B cell (primary cell): ENCODE measurements around the gene FAM120AOS. TPM values are rescaled to one million over a fixed set of nuclear protein-coding genes. Genes with fewer than 3 reads are reported as not detected.

Experiments
- ATAC-seq: fragments of 200-7000 bp; cut with Tn5 transposase; one replicate; pipeline ENCODE4 v1.10.0; 2021; ENCODE audit warnings: low read depth, mild to moderate bottlenecking, moderate number of reproducible peaks, moderate library complexity
- CTCF ChIA-PET: fragments of 350-600 bp; sonication (Branson Sonifier 250); formaldehyde crosslinking; loops from one replicate; lab custom pipeline; 2021; ENCODE audit warnings: antibody characterized with exemption, inconsistent platforms; lab: Charles Lee
- POLR2A ChIA-PET: fragments of 350-600 bp; sonication (Branson Sonifier 250); formaldehyde crosslinking; loops from one replicate; lab custom pipeline; 2021; ENCODE audit warnings: antibody characterized with exemption; lab: Charles Lee
- DNase-seq: peaks from one replicate; pipeline ENCODE4 v3.0.0; 2013
- H2AFZ ChIP-seq: 2 replicates; pipeline ENCODE4 v1.6.1; 2012; ENCODE audit warnings: mild to moderate bottlenecking, low read depth, low read length; ENCODE audit not compliant: insufficient read depth, poor library complexity, severe bottlenecking
- H3K27ac ChIP-seq, 2 donors: 1 replicate in 1 of 2; 2 replicates in 1 of 2; pipeline ENCODE4 v1.5.1; 2012 to 2013; ENCODE audit warnings: low read length in 2 of 2, mild to moderate bottlenecking in 2 of 2, moderate library complexity in 1 of 2
- H3K27me3 ChIP-seq, 4 experiments: fragments of 200-600 bp in 1 of 4; sonication (generic) in 1 of 4; replicated peaks in 1 of 4; 1 replicate in 2 of 4; 2 replicates in 2 of 4; pipeline versions ENCODE4 v1.6.1 to v1.7.0; 2013 to 2016; ENCODE audit warnings: low read length in 3 of 4, mild to moderate bottlenecking in 2 of 4, mixed read lengths in 1 of 4, moderate library complexity in 1 of 4; ENCODE audit not compliant: insufficient read depth in 4 of 4, control insufficient read depth in 3 of 4; ENCODE audit errors: control extremely low read depth in 1 of 4
- H3K36me3 ChIP-seq, 2 experiments: replicated peaks in 1 of 2; 1 replicate in 1 of 2; 2 replicates in 1 of 2; pipeline versions ENCODE4 v1.6.1 to v1.7.1; 2013; ENCODE audit warnings: low read length in 1 of 2; ENCODE audit not compliant: insufficient read depth in 2 of 2, control insufficient read depth in 1 of 2; ENCODE audit errors: control extremely low read depth in 1 of 2, extremely low read depth in 1 of 2
- H3K4me1 ChIP-seq, 2 donors: fragments of 200-600 bp in 1 of 2; sonication (generic) in 1 of 2; 1 replicate in 1 of 2; 2 replicates in 1 of 2; pipeline versions ENCODE4 v1.5.1 to v1.6.1; 2013 to 2017; ENCODE audit warnings: low read length in 2 of 2; ENCODE audit not compliant: control insufficient read depth in 2 of 2, insufficient read depth in 2 of 2
- H3K4me2 ChIP-seq: replicated peaks from 2 replicates; pipeline ENCODE3; 2012; ENCODE audit warnings: mild to moderate bottlenecking, low read depth, low read length; ENCODE audit not compliant: poor library complexity, severe bottlenecking
- H3K4me3 ChIP-seq, 5 experiments: fragments of 200-600 bp in 1 of 5; sonication (generic) in 1 of 5; 1 replicate in 3 of 5; 2 replicates in 2 of 5; pipeline versions ENCODE4 v1.5.1 to v1.7.0; 2011 to 2016; ENCODE audit warnings: low read length in 4 of 5, mild to moderate bottlenecking in 4 of 5, low read depth in 2 of 5, control low read depth in 1 of 5, moderate library complexity in 1 of 5; ENCODE audit not compliant: insufficient read depth in 1 of 5; ENCODE audit errors: control extremely low read depth in 1 of 5, extremely low read depth in 1 of 5
- H3K79me2 ChIP-seq: fragments of 200-600 bp; sonication (generic); one replicate; pipeline ENCODE4 v1.6.0; 2016; ENCODE audit warnings: low read length; ENCODE audit not compliant: control insufficient read depth, insufficient read depth
- H3K9ac ChIP-seq: fragments of 200-600 bp; sonication (generic); 2 replicates; pipeline ENCODE4 v1.6.1; 2017; ENCODE audit warnings: mild to moderate bottlenecking, low read length, moderate library complexity
- H3K9me3 ChIP-seq, 3 donors: one replicate each; pipeline versions ENCODE4 v1.6.1 to v1.7.1; 2013; ENCODE audit warnings: low read length in 2 of 3; ENCODE audit not compliant: control insufficient read depth in 2 of 3, insufficient read depth in 1 of 3; ENCODE audit errors: control extremely low read depth in 1 of 3
- H4K20me1 ChIP-seq: 2 replicates; pipeline ENCODE4 v1.6.0; 2012; ENCODE audit warnings: mild to moderate bottlenecking, low read length; ENCODE audit not compliant: insufficient read depth, control insufficient read depth, poor library complexity, severe bottlenecking
- H3K27ac Mint-ChIP-seq: one replicate; pipeline ENCODE4 v1.8.0; 2021; ENCODE audit warnings: mixed read lengths
- H3K27me3 Mint-ChIP-seq: one replicate; pipeline ENCODE4 v1.8.0; 2021; ENCODE audit warnings: mixed read lengths
- H3K4me1 Mint-ChIP-seq: one replicate; pipeline ENCODE4 v1.8.0; 2021; ENCODE audit warnings: mixed read lengths
- H3K4me3 Mint-ChIP-seq: one replicate; pipeline ENCODE4 v1.8.0; 2021; ENCODE audit warnings: mixed read lengths
- H3K9me3 Mint-ChIP-seq: one replicate; pipeline ENCODE4 v1.8.0; 2022; ENCODE audit warnings: mixed read lengths; ENCODE audit not compliant: insufficient read depth
- EZH2 ChIP-seq: IDR thresholded peaks from 2 replicates; pipeline ENCODE4 v1.6.1; 2012; ENCODE audit warnings: borderline replicate concordance, low read depth, mild to moderate bottlenecking, moderate library complexity, low read length; ENCODE audit not compliant: insufficient read depth, poor library complexity, severe bottlenecking
- WGBS: methylation state at CpG from one replicate; pipeline ENCODE4 v1.1.5; 2013; ENCODE audit warnings: missing lambda C conversion rate; ENCODE audit not compliant: insufficient coverage; 5-methylcytosine and 5-hydroxymethylcytosine counted together
- intact Hi-C: fragments of 100-400 bp; cut with micrococcal nuclease; formaldehyde crosslinking; loops from one replicate; pipeline ENCODE4 v1.10.0; 2022
- polyA plus RNA-seq: library from polyadenylated mRNA; depleted of rRNA; stranded (reverse); fragments of >200 nt; gene quantifications from 2 replicates; pipeline ENCODE4 v1.2.3, GENCODE V29; 2012
- total RNA-seq, 2 donors: library from RNA; stranded (reverse); fragments of 120-200 nt in 1 of 2; gene quantifications; 1 replicate in 1 of 2; 2 replicates in 1 of 2; pipeline versions ENCODE4 v1.2.3 to v1.2.4, GENCODE V29; 2013 to 2022
- TF ChIP-seq, protein P1 (sequence below): fragments of 200-600 bp; IDR thresholded peaks from one replicate; pipeline ENCODE4 v1.8.0; 2022; ENCODE audit warnings: antibody characterized with exemption, mild to moderate bottlenecking

Gene FAM120AOS
- total and polyA plus RNA-seq, 2 donors (not counting 1 experiment from before 2014, with no cell fraction given): 36.0 to 47.8 TPM

- H3K4me2 ChIP-seq: no peak overlapping the region
- TF ChIP-seq, protein P1, sequence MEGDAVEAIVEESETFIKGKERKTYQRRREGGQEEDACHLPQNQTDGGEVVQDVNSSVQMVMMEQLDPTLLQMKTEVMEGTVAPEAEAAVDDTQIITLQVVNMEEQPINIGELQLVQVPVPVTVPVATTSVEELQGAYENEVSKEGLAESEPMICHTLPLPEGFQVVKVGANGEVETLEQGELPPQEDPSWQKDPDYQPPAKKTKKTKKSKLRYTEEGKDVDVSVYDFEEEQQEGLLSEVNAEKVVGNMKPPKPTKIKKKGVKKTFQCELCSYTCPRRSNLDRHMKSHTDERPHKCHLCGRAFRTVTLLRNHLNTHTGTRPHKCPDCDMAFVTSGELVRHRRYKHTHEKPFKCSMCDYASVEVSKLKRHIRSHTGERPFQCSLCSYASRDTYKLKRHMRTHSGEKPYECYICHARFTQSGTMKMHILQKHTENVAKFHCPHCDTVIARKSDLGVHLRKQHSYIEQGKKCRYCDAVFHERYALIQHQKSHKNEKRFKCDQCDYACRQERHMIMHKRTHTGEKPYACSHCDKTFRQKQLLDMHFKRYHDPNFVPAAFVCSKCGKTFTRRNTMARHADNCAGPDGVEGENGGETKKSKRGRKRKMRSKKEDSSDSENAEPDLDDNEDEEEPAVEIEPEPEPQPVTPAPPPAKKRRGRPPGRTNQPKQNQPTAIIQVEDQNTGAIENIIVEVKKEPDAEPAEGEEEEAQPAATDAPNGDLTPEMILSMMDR: no peak
- no peak for TF ChIP-seq EZH2
- Mint-ChIP-seq H3K27me3 (no peaks in the 10 kb centered on the region), H3K4me1 (peaks cover 17% of the 10 kb centered on the region), H3K4me3 (no peak overlapping the region), H3K9me3 (no peaks in the 10 kb centered on the region), H3K27ac (no peak overlapping the region)
- H3K27ac ChIP-seq: no peak overlapping the region
- peaks cover 41% of the 10 kb centered on the region for H4K20me1 ChIP-seq
- H3K9me3 ChIP-seq: no peaks in the 10 kb centered on the region
- DNase-seq: no peak
- peaks cover 7 to 20% of the 10 kb centered on the region in 2 experiments for H3K36me3 ChIP-seq
- peaks cover 87% of the 10 kb centered on the region for H3K79me2 ChIP-seq
- no peak overlapping the region for H3K4me3 ChIP-seq
- no peak overlapping the region for H2AFZ ChIP-seq
- intact Hi-C loops: no loop called here
- H3K9ac ChIP-seq: no peak overlapping the region
- ATAC-seq: no peak
- ChIA-PET POLR2A (no interaction called here), CTCF (interaction anchor here (0.9 kb wide), 1 partner anchor 13 kb away, joined by 3 read pairs; no protein-coding TSS in a partner anchor)
- H3K4me1 ChIP-seq: no peaks in the 10 kb centered on the region
- 100% methylated on average over 1 of the region's 4 CpGs for WGBS
- no peaks in the 10 kb centered on the region for H3K27me3 ChIP-seq
Observed at GRCh38 chr9:93476924-93477323, 23.5 kb upstream of the FAM120AOS start.

DNA sequence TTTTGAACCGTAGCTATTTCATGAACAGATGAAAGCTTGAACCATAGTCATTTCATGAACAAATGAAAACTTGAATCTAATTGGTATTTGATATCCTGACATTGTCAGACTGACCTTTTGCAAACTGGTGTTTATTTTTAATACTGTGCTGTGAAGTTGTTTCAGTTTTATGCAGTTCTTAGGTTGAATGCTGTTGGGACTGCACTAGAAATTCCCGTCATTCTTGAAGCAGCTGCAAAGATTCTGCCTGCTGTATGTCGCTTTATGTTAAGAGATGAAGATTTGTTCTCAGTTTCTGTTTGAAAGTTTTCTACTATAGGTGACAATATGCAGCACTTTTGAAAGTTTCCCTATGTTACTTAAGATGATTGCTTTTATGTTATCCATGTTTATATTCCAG lies 22.5 kb upstream of the FAM120AOS start:
- Mint-ChIP-seq H3K9me3 (no peaks in the 10 kb centered on the region), H3K4me1 (peaks cover 22% of the 10 kb centered on the region), H3K4me3 (no peak overlapping the region), H3K27me3 (no peaks in the 10 kb centered on the region), H3K27ac (no peak overlapping the region)
- intact Hi-C loops: no loop called here
- ATAC-seq: no peak
- H3K9ac ChIP-seq: no peak overlapping the region
- H3K4me3 ChIP-seq: no peak overlapping the region
- CTCF ChIA-PET: no interaction called here
- no peak overlapping the region for H2AFZ ChIP-seq
- peaks cover 36% of the 10 kb centered on the region for H4K20me1 ChIP-seq
- TF ChIP-seq, protein P1: no peak
- TF ChIP-seq EZH2: no peak
- POLR2A ChIA-PET: no interaction called here
- no peaks in the 10 kb centered on the region for H3K4me1 ChIP-seq
- no peak overlapping the region for H3K27ac ChIP-seq
- H3K9me3 ChIP-seq: no peaks in the 10 kb centered on the region
- no peak for DNase-seq
- peaks cover 87% of the 10 kb centered on the region for H3K79me2 ChIP-seq
- no peak overlapping the region for H3K4me2 ChIP-seq
- peaks cover 7 to 20% of the 10 kb centered on the region in 2 experiments for H3K36me3 ChIP-seq
- H3K27me3 ChIP-seq: no peaks in the 10 kb centered on the region
- WGBS: 90% methylated on average over 3 of the region's 3 CpGs
